ENCODE data around the gene KCNMB2.
"Not testable (repeated sequence)": the region's sequence is repeated elsewhere in the genome, so short reads cannot be mapped to it uniquely, and the experiment has no call there.

KCNMB2 gene

DNA sequence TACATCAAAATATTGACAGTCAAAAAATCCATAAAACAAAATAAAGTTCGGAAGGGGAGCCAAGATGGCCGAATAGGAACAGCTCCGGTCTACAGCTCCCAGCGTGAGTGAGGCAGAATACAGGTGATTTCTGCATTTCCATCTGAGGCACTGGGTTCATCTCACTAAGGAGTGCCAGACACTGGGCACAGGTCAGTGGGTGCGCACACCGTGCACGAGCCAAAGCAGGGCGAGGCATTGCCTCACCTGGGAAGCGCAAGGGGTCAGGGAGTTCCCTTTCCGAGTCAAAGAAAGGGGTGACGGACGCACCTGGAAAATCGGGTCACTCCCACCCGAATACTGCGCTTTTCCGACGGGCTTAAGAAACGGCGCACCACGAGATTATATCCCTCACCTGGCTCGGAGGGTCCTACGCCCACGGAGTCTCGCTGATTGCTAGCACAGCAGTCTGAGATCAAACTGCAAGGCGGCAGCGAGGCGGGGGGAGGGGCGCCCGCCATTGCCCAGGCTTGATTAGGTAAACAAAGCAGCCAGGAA, 323.7 kb downstream of the KCNMB2 start:
- not testable (repeated sequence) for DNase-seq (ENCODE audit: low read depth in 2 of 2)

DNA sequence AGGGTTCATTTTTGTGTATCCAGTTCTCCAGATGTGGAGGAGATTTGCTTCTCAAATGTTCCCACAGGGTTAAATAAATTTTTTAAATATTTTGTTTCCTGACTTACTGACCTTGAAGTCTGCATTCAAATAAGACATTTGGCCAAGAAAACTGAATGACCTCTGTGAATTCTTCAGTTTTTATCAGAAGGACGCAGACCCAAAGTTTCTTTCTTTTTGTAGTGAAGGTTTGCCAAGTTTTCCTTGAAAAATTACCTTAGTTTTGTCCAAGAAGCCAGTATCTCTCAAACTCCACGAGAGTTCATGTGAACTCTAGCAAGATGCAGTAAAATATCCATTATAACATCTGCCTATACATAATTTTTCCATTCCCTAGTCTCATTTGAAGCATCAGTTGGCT, 332.4 kb downstream of the KCNMB2 start:
- DNase-seq (ENCODE audit: low read depth in 2 of 2) = no peak

DNA sequence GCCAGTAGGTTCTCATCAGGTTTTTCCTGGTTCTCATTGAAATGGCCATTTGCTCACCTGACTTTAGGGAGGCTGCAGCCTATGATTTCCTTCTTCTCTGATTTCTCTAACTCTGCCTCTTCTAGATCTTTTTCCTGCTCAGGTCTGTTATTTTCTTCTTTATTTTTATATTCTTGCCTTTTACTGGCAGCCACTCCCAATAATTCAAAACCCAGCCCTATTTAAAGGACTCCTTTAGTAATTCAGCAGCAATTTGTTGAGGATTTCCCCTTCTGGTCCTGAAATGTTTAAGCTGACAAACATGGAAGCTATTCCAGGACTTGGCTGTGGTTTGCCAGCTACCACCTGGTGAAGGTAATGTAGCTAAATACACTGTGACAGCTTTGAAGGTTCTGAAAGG, 333.8 kb downstream of the KCNMB2 start:
- DNase-seq (ENCODE audit: low read depth in 2 of 2) = no peak

DNA sequence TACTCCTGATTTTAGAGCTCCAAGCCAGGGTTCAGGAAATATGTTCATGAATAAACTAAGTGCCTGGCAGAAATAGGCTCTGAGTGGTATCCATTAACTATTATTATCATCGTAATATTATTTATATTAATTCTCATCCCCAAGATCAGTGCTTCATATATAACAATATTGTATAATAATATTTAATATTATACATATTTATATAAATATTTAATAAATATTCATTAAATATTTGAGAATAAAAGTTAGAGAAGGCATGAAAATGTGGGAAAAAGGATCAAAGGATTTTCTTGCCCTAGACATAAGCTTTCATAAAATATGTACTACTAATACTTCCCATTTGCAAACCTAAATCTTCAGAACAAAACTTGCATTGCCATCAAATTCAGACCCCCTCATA, 338.9 kb downstream of the KCNMB2 start:
- no peak for DNase-seq (ENCODE audit: low read depth in 2 of 2)

DNA sequence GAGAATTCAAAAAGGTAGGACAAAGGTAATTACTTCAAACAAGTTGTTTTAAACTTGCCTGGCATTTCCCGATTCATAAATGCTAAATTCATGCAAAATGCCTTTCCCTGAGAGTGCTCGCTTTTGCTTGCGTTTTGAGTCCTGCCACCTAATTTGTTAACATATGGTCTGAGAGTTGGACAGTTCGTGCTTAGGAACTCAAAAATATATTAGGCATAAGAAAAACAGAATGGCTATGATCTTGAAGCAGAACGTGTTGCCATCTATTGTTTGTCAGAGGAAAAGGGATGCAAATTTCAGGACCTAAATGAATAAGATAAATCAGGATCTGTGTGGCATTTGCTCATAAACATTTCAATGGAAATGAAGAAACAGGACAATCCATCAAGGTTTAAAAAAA, 339.6 kb downstream of the KCNMB2 start:
- no peak for DNase-seq (ENCODE audit: low read depth in 2 of 2)

DNA sequence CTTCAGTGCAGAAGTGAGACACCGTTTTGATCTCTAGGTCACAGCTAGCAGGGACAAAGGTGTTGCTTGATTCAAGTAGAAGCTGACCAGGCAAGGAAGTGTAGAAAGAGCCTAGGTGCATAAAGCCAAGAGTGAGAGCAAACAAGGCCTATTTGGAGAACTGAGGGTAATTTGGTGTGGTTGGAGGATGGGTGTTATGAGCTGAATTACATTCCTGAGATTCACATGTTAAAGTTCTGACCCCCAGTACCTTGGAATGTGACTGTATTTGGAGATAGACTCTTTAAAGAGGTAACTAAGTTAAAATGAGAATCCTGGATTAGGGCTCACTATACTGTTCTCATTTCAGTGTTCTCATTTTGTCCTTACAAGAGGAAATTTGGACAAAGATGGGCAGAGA, 344.0 kb downstream of the KCNMB2 start:
- DNase-seq (ENCODE audit: low read depth in 2 of 2) = no peak

Measured in stimulated activated CD4-positive, alpha-beta T cell treated with anti-CD3 and anti-CD28 coated beads, Interleukin-15, amount 100 ng/mL, for 48 hours (primary cell).